AG04450 (cell line): ENCODE data around the gene CD34. TPM values are rescaled to one million over a fixed set of nuclear protein-coding genes. Genes with fewer than 3 reads are reported as not detected.

ENCODE experiments used
- CTCF ChIA-PET: fragments of 300-600, 350-600 bp; formaldehyde crosslinking; extraction: SDS; loops from one replicate; lab custom pipeline; 2022; ENCODE audit warnings: antibody characterized with exemption, inconsistent platforms; lab: Charles Lee
- POLR2A ChIA-PET: fragments of 350-600 bp; formaldehyde crosslinking; extraction: SDS; loops from one replicate; lab custom pipeline; 2021; ENCODE audit warnings: antibody characterized with exemption, inconsistent platforms; lab: Yijun Ruan, JAX
- DNase-seq: peaks from one replicate; pipeline ENCODE4 v3.0.0-alpha.2; 2011; ENCODE audit warnings: low read depth, low spot score
- H3K27ac ChIP-seq: one replicate; pipeline ENCODE4 v1.5.1; 2012; ENCODE audit warnings: low read depth, low read length, control low read depth
- H3K27me3 ChIP-seq: one replicate; pipeline ENCODE4 v1.6.0; 2012; ENCODE audit warnings: low read length; ENCODE audit not compliant: control insufficient read depth, insufficient read depth
- H3K4me3 ChIP-seq: 2 replicates; pipeline ENCODE4 v1.5.1; 2011; ENCODE audit warnings: mild to moderate bottlenecking, low read depth, low read length, control low read depth
- H3K9me3 ChIP-seq: 2 replicates; pipeline ENCODE4 v1.5.1; 2012; ENCODE audit warnings: low read length; ENCODE audit not compliant: control insufficient read depth, insufficient read depth
- CTCF ChIP-seq: IDR thresholded peaks from 2 replicates; pipeline ENCODE4 v1.5.1; 2011; ENCODE audit warnings: low read depth, low read length, control low read depth, inconsistent platforms
- polyA plus RNA-seq: library from polyadenylated mRNA; depleted of rRNA; stranded (reverse); fragments of >200 nt; gene quantifications from 2 replicates; pipeline ENCODE4 v1.2.3, GENCODE V29; 2011

The CD34 gene
- polyA plus RNA-seq, 1 experiment, result 0.14 TPM

- H3K4me3 ChIP-seq, result no peak overlapping the region
- H3K27ac ChIP-seq, result no peak overlapping the region
- no peaks in the 10 kb centered on the region; the same call in 1 of the 2 replicates for H3K9me3 ChIP-seq
- H3K27me3 ChIP-seq, result no peaks in the 10 kb centered on the region
- DNase-seq, result no peak
- no peak for TF ChIP-seq CTCF
- CTCF ChIA-PET, result interaction anchor here (0.9 to 2.4 kb wide), 5 partner anchors 9 to 127 kb away, joined by 3 to 11 read pairs (median 4); no protein-coding TSS in a partner anchor
- POLR2A ChIA-PET, result no interaction called here
Observed at GRCh38 chr1:207835958-207836357, 75.0 kb downstream of the CD34 start.

- POLR2A ChIA-PET, result no interaction called here
- H3K4me3 ChIP-seq, result no peak overlapping the region
- no peaks in the 10 kb centered on the region for H3K27me3 ChIP-seq
- DNase-seq, result no peak
- no peaks in the 10 kb centered on the region; the same call in 1 of the 2 replicates for H3K9me3 ChIP-seq
- no peak overlapping the region for H3K27ac ChIP-seq
- no peak for TF ChIP-seq CTCF
- CTCF ChIA-PET, result interaction anchor here (0.5 to 2.4 kb wide), 4 partner anchors 20 to 129 kb away, joined by 5 to 11 read pairs (median 8); no protein-coding TSS in a partner anchor
Observed at GRCh38 chr1:207833956-207834660, 76.8 kb downstream of the CD34 start.

- TF ChIP-seq CTCF, result no peak
- ChIA-PET POLR2A (no interaction called here), CTCF (interaction anchor here (1.9 to 2.4 kb wide), 2 partner anchors 52 to 130 kb away, joined by 10 to 11 read pairs; no protein-coding TSS in a partner anchor)
- H3K4me3 ChIP-seq, result no peak overlapping the region
- no peak overlapping the region for H3K27ac ChIP-seq
- DNase-seq, result no peak
- H3K9me3 ChIP-seq, result no peaks in the 10 kb centered on the region; the same call in 1 of the 2 replicates
- H3K27me3 ChIP-seq, result no peaks in the 10 kb centered on the region
Observed at GRCh38 chr1:207833381-207833780, 77.5 kb downstream of the CD34 start.

- H3K4me3 ChIP-seq, result no peak overlapping the region
- H3K9me3 ChIP-seq, result no peaks in the 10 kb centered on the region; the same call in 1 of the 2 replicates
- no peaks in the 10 kb centered on the region for H3K27me3 ChIP-seq
- no peak for DNase-seq
- H3K27ac ChIP-seq, result no peak overlapping the region
- no peak for TF ChIP-seq CTCF
- POLR2A ChIA-PET, result no interaction called here
- CTCF ChIA-PET, result interaction anchor here (1.4 kb wide), 2 partner anchors 52 to 130 kb away, joined by 3 to 6 read pairs; no protein-coding TSS in a partner anchor
Observed at GRCh38 chr1:207832796-207833195, 78.1 kb downstream of the CD34 start.
